ENCODE data around the gene PHLDB3. TPM values are rescaled to one million over a fixed set of nuclear protein-coding genes. Genes with fewer than 3 reads are reported as not detected.

Gene PHLDB3
- polyA plus RNA-seq, 1 donor from 2014 or later: 5.6 TPM

- Histone ChIP-seq H3K27me3 (ENCODE audit: insufficient read depth, low read depth, low read length) (no peaks in the 10 kb centered on the region), H3F3A (ENCODE audit: insufficient read depth, low read length, poor library complexity, severe bottlenecking) (no peaks in the 10 kb centered on the region), H3K4me3 (ENCODE audit: low read length) (no peak overlapping the region), H3K79me2 (replicated peaks; ENCODE audit: insufficient read depth, low read length) (no peaks in the 10 kb centered on the region), H3K9me2 (ENCODE audit: insufficient read depth, low read length) (no peaks in the 10 kb centered on the region), H4K20me1 (ENCODE audit: insufficient read depth) (no peaks in the 10 kb centered on the region), H3K4me2 (ENCODE audit: low read length) (no peak overlapping the region), H2AFZ (ENCODE audit: low read depth, low read length) (no peak overlapping the region), H3K27ac (ENCODE audit: low read length) (no peak overlapping the region), H3K9ac (ENCODE audit: low read length) (no peak overlapping the region), H3K9me3 (ENCODE audit: low read length) (no peaks in the 10 kb centered on the region), H3K36me3 (ENCODE audit: insufficient read depth, low read length) (no peaks in the 10 kb centered on the region)
- TF ChIP-seq RAD21 (conservative IDR thresholded peaks at IDR 0.05): no peak
- no peak for TF ChIP-seq EZH2 (IDR thresholded peaks at IDR 0.05; ENCODE audit: borderline replicate concordance, insufficient read depth, low read length, poor library complexity, severe bottlenecking)
- no peak for TF ChIP-seq POLR2AphosphoS5 (IDR thresholded peaks at IDR 0.05)
- no peak for TF ChIP-seq CTCF (IDR thresholded peaks at IDR 0.05; ENCODE audit: poor library complexity, severe bottlenecking)
- TF ChIP-seq, protein P1, sequence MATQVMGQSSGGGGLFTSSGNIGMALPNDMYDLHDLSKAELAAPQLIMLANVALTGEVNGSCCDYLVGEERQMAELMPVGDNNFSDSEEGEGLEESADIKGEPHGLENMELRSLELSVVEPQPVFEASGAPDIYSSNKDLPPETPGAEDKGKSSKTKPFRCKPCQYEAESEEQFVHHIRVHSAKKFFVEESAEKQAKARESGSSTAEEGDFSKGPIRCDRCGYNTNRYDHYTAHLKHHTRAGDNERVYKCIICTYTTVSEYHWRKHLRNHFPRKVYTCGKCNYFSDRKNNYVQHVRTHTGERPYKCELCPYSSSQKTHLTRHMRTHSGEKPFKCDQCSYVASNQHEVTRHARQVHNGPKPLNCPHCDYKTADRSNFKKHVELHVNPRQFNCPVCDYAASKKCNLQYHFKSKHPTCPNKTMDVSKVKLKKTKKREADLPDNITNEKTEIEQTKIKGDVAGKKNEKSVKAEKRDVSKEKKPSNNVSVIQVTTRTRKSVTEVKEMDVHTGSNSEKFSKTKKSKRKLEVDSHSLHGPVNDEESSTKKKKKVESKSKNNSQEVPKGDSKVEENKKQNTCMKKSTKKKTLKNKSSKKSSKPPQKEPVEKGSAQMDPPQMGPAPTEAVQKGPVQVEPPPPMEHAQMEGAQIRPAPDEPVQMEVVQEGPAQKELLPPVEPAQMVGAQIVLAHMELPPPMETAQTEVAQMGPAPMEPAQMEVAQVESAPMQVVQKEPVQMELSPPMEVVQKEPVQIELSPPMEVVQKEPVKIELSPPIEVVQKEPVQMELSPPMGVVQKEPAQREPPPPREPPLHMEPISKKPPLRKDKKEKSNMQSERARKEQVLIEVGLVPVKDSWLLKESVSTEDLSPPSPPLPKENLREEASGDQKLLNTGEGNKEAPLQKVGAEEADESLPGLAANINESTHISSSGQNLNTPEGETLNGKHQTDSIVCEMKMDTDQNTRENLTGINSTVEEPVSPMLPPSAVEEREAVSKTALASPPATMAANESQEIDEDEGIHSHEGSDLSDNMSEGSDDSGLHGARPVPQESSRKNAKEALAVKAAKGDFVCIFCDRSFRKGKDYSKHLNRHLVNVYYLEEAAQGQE (IDR thresholded peaks at IDR 0.05; ENCODE audit: borderline replicate concordance): no peak
- TF ChIP-seq TAF1 (IDR thresholded peaks at IDR 0.05; ENCODE audit: low read depth): no peak
- TF ChIP-seq MXI1 (conservative IDR thresholded peaks at IDR 0.05; ENCODE audit: poor library complexity, severe bottlenecking): no peak
- no peak for TF ChIP-seq EP300 (conservative IDR thresholded peaks at IDR 0.05; ENCODE audit: poor library complexity, severe bottlenecking)
- no peak for TF ChIP-seq SMC3 (conservative IDR thresholded peaks at IDR 0.05; ENCODE audit: poor library complexity)
Measured at GRCh38 chr19:43489979-43490599, 14.5 kb downstream of the PHLDB3 start.

DNA sequence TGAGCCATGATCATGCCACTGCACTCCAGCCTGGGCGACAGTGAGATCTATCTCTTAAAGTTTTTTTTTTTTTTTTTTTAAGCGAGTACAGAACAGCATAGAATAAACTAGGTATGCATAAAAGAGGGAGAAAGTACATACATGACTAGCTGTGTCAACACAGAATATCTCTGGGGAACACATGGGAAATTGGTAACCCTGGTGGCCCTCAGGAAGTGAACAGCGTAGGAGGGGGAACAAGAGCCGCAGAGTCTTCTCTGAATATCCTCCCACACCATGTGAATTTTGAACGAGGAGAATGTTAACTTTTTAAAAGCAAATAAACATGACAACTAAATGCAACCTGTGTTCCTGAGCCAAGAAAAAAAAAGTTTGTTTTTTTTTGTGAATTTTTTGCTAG, 15.2 kb downstream of the PHLDB3 start:
- no peaks in the 10 kb centered on the region for H4K20me1 ChIP-seq (ENCODE audit: insufficient read depth)
- H2AFZ ChIP-seq (ENCODE audit: low read depth, low read length): no peak overlapping the region
- no peaks in the 10 kb centered on the region for H3K36me3 ChIP-seq (ENCODE audit: insufficient read depth, low read length)
- H3K27ac ChIP-seq (ENCODE audit: low read length): no peak overlapping the region
- no peak overlapping the region for H3K4me3 ChIP-seq (ENCODE audit: low read length)
- no peaks in the 10 kb centered on the region for H3K79me2 ChIP-seq (replicated peaks; ENCODE audit: insufficient read depth, low read length)
- no peaks in the 10 kb centered on the region for H3K27me3 ChIP-seq (ENCODE audit: insufficient read depth, low read depth, low read length)
- H3K9me2 ChIP-seq (ENCODE audit: insufficient read depth, low read length): no peaks in the 10 kb centered on the region
- H3K4me2 ChIP-seq (ENCODE audit: low read length): no peak overlapping the region
- no peaks in the 10 kb centered on the region for H3F3A ChIP-seq (ENCODE audit: insufficient read depth, low read length, poor library complexity, severe bottlenecking)
- no peaks in the 10 kb centered on the region for H3K9me3 ChIP-seq (ENCODE audit: low read length)
- no peak overlapping the region for H3K9ac ChIP-seq (ENCODE audit: low read length)
- TF ChIP-seq, protein P1 (IDR thresholded peaks at IDR 0.05; ENCODE audit: borderline replicate concordance): no peak
- no peak for TF ChIP-seq MXI1 (conservative IDR thresholded peaks at IDR 0.05; ENCODE audit: poor library complexity, severe bottlenecking)
- no peak for TF ChIP-seq POLR2AphosphoS5 (IDR thresholded peaks at IDR 0.05)
- no peak for TF ChIP-seq RAD21 (conservative IDR thresholded peaks at IDR 0.05)
- no peak for TF ChIP-seq SMC3 (conservative IDR thresholded peaks at IDR 0.05; ENCODE audit: poor library complexity)
- no peak for TF ChIP-seq EP300 (conservative IDR thresholded peaks at IDR 0.05; ENCODE audit: poor library complexity, severe bottlenecking)
- no peak for TF ChIP-seq CTCF (IDR thresholded peaks at IDR 0.05; ENCODE audit: poor library complexity, severe bottlenecking)
- no peak for TF ChIP-seq EZH2 (IDR thresholded peaks at IDR 0.05; ENCODE audit: borderline replicate concordance, insufficient read depth, low read length, poor library complexity, severe bottlenecking)
- no peak for TF ChIP-seq TAF1 (IDR thresholded peaks at IDR 0.05; ENCODE audit: low read depth)

Data from neural cell (in vitro differentiated cells).